ENCODE data around the gene MRPL21. TPM values are rescaled to one million over a fixed set of nuclear protein-coding genes. Genes with fewer than 3 reads are reported as not detected.

The MRPL21 gene
- polyA plus RNA-seq, 1 donor: 71.8 TPM

DNA sequence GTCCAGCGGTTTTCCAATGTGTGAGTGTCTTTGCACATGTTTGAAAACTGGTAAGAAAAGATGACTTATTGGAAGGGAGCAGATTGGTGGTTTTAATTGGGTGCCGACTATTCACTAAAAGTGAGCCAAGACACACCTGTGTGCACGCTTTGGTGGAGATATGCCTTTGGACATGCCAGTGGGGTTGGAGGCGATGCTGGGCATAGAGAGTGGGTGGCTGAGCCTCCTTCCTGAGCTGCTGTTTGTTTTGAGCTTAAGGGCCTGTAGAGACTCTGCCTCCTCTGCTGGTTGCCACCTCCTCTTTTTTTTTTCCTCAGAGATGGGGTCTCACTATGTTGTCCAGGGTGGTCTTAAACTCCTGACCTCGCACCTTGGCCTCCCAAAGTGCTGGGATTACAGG is 9.6 kb upstream of the MRPL21 start:
- no peaks in the 10 kb centered on the region for H3K4me1 ChIP-seq (ENCODE audit: control insufficient read depth, insufficient read depth, low read length)
- H3K4me3 ChIP-seq (ENCODE audit: low read length): no peak overlapping the region
- no peak overlapping the region for H3K27ac ChIP-seq (ENCODE audit: low read length)
- DNase-seq: no peak
- H3K27me3 ChIP-seq (ENCODE audit: control insufficient read depth, insufficient read depth, low read length): no peaks in the 10 kb centered on the region
- H3K9me3 ChIP-seq (ENCODE audit: control insufficient read depth, low read depth, low read length): no peaks in the 10 kb centered on the region
- no CpG with 5 or more reads among the region's 5 CpGs for WGBS (ENCODE audit: insufficient coverage, low lambda C conversion rate)
- H3K36me3 ChIP-seq (ENCODE audit: control insufficient read depth, insufficient read depth, low read length): peaks cover 77% of the 10 kb centered on the region

DNA sequence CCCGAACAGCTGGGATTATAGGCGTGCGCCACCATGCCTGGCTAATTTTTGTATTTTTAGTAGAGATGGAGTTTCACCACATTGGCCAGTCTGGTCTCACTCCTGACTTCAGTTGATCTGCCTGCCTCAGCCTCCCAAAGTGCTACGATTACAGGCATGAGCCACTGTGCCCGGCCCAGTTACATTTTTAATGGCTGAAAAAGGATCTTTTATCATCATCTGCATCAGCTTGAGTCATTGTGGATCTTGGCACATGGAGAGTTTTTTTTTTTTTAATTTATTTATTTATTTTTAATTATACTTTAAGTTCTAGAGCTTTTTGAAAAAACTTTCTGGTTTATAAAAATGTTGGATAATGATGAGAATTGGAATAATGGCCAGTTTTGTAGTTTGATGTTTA is 8.6 kb upstream of the MRPL21 start:
- H3K27ac ChIP-seq (ENCODE audit: low read length): no peak overlapping the region
- no peaks in the 10 kb centered on the region for H3K4me1 ChIP-seq (ENCODE audit: control insufficient read depth, insufficient read depth, low read length)
- H3K27me3 ChIP-seq (ENCODE audit: control insufficient read depth, insufficient read depth, low read length): no peaks in the 10 kb centered on the region
- H3K36me3 ChIP-seq (ENCODE audit: control insufficient read depth, insufficient read depth, low read length): peaks cover 73% of the 10 kb centered on the region
- no peaks in the 10 kb centered on the region for H3K9me3 ChIP-seq (ENCODE audit: control insufficient read depth, low read depth, low read length)
- no peak for DNase-seq
- no CpG with 5 or more reads among the region's 5 CpGs for WGBS (ENCODE audit: insufficient coverage, low lambda C conversion rate)
- H3K4me3 ChIP-seq (ENCODE audit: low read length): no peak overlapping the region

DNA sequence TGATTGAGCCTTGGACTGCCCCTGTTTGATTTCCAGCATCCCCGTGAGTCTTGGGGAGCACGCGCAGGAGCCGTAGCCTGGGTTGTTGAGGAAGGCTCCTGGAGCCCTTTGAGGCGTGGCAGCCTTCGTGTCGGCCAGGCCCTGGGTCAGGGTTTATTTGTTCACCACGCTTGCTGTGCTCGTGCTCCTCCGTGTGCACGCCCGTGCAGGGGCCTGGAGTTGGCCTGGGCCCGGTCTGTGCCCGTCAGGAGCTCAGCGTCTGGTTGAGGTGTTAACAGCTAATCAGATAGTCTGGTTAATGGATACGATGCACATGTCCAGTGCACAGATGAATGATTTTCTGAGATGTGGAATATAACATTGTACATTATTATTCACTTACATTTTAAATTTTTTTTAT is 8.1 kb upstream of the MRPL21 start:
- DNase-seq: no peak
- Histone ChIP-seq H3K27ac (ENCODE audit: low read length) (no peak overlapping the region), H3K9me3 (ENCODE audit: control insufficient read depth, low read depth, low read length) (no peaks in the 10 kb centered on the region), H3K4me1 (ENCODE audit: control insufficient read depth, insufficient read depth, low read length) (no peaks in the 10 kb centered on the region), H3K27me3 (ENCODE audit: control insufficient read depth, insufficient read depth, low read length) (no peaks in the 10 kb centered on the region), H3K4me3 (ENCODE audit: low read length) (no peak overlapping the region), H3K36me3 (ENCODE audit: control insufficient read depth, insufficient read depth, low read length) (peaks cover 77% of the 10 kb centered on the region)
- no CpG with 5 or more reads among the region's 16 CpGs for WGBS (ENCODE audit: insufficient coverage, low lambda C conversion rate)

DNA sequence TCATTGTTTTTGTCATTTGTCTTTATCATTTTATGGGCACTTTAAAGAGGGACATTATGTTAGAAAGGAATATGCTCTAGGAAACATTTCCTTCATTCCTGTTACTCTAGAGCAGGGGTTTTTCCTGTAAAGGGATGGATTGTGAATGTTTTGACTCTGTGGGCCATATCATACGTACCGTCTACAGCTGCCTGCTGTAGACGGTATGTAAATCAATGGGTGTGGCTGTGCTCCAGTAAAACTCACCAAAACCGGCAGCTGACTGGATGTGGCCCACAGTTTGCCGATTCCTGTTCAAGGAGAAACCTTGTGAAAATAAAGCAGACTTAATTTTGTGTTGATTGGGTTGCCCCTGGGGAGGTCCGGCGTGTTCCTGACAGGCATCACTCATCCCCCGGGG is 7.3 kb upstream of the MRPL21 start:
- Histone ChIP-seq H3K27ac (ENCODE audit: low read length) (no peak overlapping the region), H3K27me3 (ENCODE audit: control insufficient read depth, insufficient read depth, low read length) (no peaks in the 10 kb centered on the region), H3K36me3 (ENCODE audit: control insufficient read depth, insufficient read depth, low read length) (peaks cover 70% of the 10 kb centered on the region), H3K9me3 (ENCODE audit: control insufficient read depth, low read depth, low read length) (no peaks in the 10 kb centered on the region), H3K4me1 (ENCODE audit: control insufficient read depth, insufficient read depth, low read length) (no peaks in the 10 kb centered on the region), H3K4me3 (ENCODE audit: low read length) (no peak overlapping the region)
- no peak for DNase-seq
- no CpG with 5 or more reads among the region's 8 CpGs for WGBS (ENCODE audit: insufficient coverage, low lambda C conversion rate)

DNA sequence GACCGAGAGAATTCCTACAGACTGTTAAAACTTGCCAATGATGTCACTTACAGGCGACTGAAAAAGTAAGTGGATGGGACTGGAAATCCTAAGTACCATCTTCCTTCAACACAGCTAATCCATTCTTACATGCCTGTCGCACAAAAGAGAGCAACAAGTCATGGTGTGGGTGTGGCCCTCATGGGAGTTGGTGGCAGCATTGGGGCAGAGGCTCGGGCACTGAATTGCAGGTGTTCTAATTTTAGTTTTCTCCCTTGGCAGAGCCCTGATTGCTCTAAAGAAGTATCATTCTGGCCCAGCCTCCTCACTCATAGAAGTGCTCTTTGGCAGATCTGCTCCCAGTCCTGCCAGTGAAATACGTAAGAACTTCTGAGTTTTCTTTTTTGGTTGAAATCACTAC is 4.6 kb upstream of the MRPL21 start:
- H3K27me3 ChIP-seq (ENCODE audit: control insufficient read depth, insufficient read depth, low read length): no peaks in the 10 kb centered on the region
- H3K4me1 ChIP-seq (ENCODE audit: control insufficient read depth, insufficient read depth, low read length): peaks cover 6% of the 10 kb centered on the region
- 100% methylated on average over 1 of the region's 5 CpGs for WGBS (ENCODE audit: insufficient coverage, low lambda C conversion rate)
- no peak overlapping the region for H3K4me3 ChIP-seq (ENCODE audit: low read length)
- H3K9me3 ChIP-seq (ENCODE audit: control insufficient read depth, low read depth, low read length): no peaks in the 10 kb centered on the region
- no peak for DNase-seq
- no peak overlapping the region for H3K27ac ChIP-seq (ENCODE audit: low read length)
- H3K36me3 ChIP-seq (ENCODE audit: control insufficient read depth, insufficient read depth, low read length): peaks cover 45% of the 10 kb centered on the region

DNA sequence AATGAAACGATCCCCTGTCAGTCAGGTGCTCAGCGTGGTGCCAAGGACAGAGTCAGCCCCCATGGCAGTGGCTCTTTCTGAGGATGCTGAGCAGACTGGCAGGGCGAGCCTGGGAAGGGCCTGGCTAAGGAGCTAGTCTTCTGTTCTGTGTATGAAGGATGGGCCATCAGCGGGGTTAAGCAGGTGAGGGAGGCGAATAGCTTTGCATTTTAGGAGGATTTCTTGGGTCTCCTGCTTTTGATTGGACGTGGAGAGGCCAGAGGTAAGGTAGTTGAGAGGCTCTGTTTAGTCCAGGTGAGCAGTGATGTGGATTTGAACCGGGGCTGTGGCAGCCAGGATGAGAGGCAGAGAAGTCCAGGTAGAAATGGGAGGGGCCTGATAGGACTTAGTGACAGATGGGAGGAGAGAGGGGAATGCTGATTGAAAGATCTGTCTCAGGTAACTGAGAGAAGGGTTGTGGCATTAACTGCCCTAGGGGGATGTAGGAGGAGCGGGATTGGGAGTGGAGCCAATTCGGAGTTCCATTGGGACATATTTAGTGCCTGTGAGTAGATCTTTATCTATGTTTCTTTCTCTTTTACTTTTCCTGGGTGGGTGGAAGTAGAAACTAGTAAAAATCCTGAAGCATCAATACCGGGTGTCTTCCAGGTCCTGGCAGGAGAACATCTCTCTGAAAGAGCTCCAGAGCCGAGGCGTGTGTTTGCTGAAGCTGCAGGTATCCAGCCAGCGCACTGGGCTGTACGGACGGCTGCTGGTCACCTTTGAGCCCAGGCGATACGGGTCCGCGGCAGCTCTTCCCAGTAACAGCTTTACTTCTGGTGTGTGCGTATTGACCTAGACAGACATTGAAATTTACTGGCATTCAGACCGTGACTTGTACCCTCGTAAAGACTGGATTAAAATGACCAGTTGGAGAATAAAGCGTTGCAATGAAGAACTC is 2.1 kb upstream of the MRPL21 start:
- DNase-seq: no peak
- H3K4me1 ChIP-seq (ENCODE audit: control insufficient read depth, insufficient read depth, low read length): peaks cover 9% of the 10 kb centered on the region
- H3K27me3 ChIP-seq (ENCODE audit: control insufficient read depth, insufficient read depth, low read length): no peaks in the 10 kb centered on the region
- no peak overlapping the region for H3K27ac ChIP-seq (ENCODE audit: low read length)
- WGBS (ENCODE audit: insufficient coverage, low lambda C conversion rate): 80% methylated on average over 1 of the region's 23 CpGs
- H3K9me3 ChIP-seq (ENCODE audit: control insufficient read depth, low read depth, low read length): no peaks in the 10 kb centered on the region
- H3K36me3 ChIP-seq (ENCODE audit: control insufficient read depth, insufficient read depth, low read length): peaks cover 28% of the 10 kb centered on the region
- H3K4me3 ChIP-seq (ENCODE audit: low read length): no peak overlapping the region

DNA sequence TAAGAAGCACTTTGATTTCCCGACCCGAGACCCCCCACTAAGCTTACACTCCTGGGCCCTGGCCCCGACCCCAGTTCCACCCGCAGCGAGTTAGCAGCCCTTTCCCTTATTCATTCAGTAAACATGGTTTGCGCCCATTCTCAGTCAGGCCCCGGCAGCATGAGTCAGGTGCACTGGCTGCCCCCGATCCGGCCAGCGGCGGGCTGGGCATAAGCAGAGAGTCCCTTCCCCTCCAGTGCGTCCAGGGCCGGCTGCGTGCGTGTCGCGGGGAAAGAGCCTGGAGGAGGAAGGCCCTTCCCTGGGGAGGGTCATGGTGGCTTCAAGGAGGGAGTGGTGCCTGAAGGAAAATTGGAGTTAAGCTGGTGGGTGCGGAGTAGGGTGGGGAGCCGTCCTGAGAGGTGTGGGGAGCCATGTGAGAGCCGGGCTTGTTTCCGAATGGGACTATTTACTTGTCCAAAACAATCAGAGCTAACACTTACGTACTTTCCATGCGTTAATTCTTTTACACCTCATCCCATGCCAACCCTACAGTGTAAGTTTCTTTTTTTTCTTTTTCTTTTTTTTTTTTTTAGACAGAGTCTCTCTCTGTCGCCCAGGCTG is 716 bp upstream of the MRPL21 start:
- H3K27ac ChIP-seq (ENCODE audit: low read length): peak overlapping the region; percentile 70
- H3K9me3 ChIP-seq (ENCODE audit: control insufficient read depth, low read depth, low read length): no peaks in the 10 kb centered on the region
- peaks cover 23% of the 10 kb centered on the region for H3K36me3 ChIP-seq (ENCODE audit: control insufficient read depth, insufficient read depth, low read length)
- DNase-seq: peak in 1 of 2 donors; percentile 56
- H3K4me3 ChIP-seq (ENCODE audit: low read length): peak overlapping the region; percentile 82
- H3K4me1 ChIP-seq (ENCODE audit: control insufficient read depth, insufficient read depth, low read length): peaks cover 9% of the 10 kb centered on the region
- 0% methylated on average over 1 of the region's 24 CpGs for WGBS (ENCODE audit: insufficient coverage, low lambda C conversion rate)
- no peaks in the 10 kb centered on the region for H3K27me3 ChIP-seq (ENCODE audit: control insufficient read depth, insufficient read depth, low read length)

DNA sequence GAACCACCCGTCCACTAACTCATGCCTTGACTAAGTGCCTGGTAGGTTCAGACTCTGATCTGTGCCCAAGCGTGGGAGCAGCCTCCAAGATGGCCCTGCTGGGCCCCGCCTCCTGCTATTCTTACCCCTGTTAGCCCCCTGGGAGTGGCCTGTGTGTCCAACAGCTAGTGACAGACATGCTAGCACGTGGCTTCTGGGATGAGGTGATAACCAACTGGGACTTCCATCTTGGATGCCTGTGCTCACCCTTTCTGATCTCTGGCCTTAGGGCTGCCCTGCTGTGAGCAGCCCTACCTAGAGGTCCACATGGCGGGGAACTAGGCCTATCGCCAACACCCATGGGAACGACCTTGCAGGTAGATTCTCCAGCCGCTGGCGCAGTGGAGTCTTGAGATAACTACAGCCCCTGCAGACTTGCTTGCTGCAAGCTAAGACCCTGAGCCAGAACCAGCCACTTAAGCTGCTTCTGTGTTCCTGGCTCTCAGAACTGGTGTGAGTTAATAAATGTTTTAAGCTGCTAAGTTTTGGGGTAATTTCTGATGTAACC is 2.7 kb downstream of the MRPL21 start:
- Histone ChIP-seq H3K4me1 (ENCODE audit: control insufficient read depth, insufficient read depth, low read length) (peaks cover 9% of the 10 kb centered on the region), H3K4me3 (ENCODE audit: low read length) (no peak overlapping the region), H3K27me3 (ENCODE audit: control insufficient read depth, insufficient read depth, low read length) (no peaks in the 10 kb centered on the region), H3K9me3 (ENCODE audit: control insufficient read depth, low read depth, low read length) (no peaks in the 10 kb centered on the region), H3K27ac (ENCODE audit: low read length) (no peak overlapping the region), H3K36me3 (ENCODE audit: control insufficient read depth, insufficient read depth, low read length) (peaks cover 39% of the 10 kb centered on the region)
- WGBS (ENCODE audit: insufficient coverage, low lambda C conversion rate): no CpG with 5 or more reads among the region's 9 CpGs
- DNase-seq: no peak

DNA sequence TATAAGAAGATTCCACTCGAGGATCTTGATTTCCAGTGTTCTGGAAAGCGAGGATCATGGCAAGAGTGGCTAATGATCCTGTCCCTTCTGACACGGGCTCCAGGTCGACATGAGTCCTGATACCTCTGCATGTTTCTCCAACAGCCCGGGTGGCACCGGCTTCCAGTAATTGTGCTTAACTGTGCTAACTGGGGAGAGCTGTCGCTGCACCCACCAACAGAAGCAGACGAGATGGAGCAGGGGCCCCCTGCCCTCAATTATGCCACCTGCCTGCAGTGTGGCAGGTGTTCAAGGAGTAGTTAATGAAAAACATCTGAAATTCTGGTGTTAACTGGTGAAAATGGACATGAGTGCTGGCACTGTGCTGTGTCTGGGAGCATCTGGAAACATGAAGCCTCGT is 6.2 kb downstream of the MRPL21 start:
- WGBS (ENCODE audit: insufficient coverage, low lambda C conversion rate): no CpG with 5 or more reads among the region's 9 CpGs
- no peak overlapping the region for H3K27ac ChIP-seq (ENCODE audit: low read length)
- H3K4me1 ChIP-seq (ENCODE audit: control insufficient read depth, insufficient read depth, low read length): no peaks in the 10 kb centered on the region
- H3K27me3 ChIP-seq (ENCODE audit: control insufficient read depth, insufficient read depth, low read length): no peaks in the 10 kb centered on the region
- H3K4me3 ChIP-seq (ENCODE audit: low read length): no peak overlapping the region
- H3K9me3 ChIP-seq (ENCODE audit: control insufficient read depth, low read depth, low read length): no peaks in the 10 kb centered on the region
- peaks cover 58% of the 10 kb centered on the region for H3K36me3 ChIP-seq (ENCODE audit: control insufficient read depth, insufficient read depth, low read length)
- DNase-seq: no peak

DNA sequence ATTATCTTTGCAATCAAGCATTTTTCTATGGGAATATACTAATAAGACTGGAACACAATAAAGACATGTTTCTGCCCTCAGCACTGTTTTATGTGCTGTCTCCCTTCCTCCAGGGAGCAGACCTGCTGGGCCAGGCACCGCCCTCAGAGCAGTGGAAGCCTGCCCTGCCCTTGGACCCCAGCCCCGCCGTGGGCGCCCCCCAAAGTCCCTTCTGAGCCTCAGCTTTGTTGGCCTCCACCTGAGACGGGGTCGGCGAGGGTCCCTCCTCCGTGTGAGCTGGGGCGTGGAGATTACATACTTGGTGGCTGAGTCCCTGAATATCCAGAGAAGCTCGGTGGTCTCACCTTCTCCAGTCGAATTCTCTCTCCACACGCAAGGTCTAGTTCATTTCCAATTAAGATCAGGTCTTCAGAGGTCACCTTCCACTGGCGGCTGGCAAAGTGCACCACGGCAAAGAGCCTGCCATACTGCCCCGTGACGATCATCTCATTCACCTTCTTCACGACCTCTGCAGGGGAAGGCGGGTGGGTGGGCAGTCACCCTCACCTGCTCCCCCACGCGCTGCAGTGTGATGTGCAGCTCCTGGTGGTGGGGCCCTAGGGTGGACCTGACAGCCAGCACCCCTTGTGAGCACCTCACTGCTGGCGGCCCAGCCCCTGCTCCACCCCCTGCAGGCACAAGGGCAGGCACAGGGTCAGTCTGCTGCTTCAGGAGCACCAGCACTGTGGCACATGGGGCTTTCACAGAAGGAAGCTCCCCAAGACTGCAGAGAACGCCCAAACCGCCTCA is 7.3 kb downstream of the MRPL21 start:
- no peaks in the 10 kb centered on the region for H3K27me3 ChIP-seq (ENCODE audit: control insufficient read depth, insufficient read depth, low read length)
- H3K9me3 ChIP-seq (ENCODE audit: control insufficient read depth, low read depth, low read length): no peaks in the 10 kb centered on the region
- peaks cover 64% of the 10 kb centered on the region for H3K36me3 ChIP-seq (ENCODE audit: control insufficient read depth, insufficient read depth, low read length)
- H3K4me1 ChIP-seq (ENCODE audit: control insufficient read depth, insufficient read depth, low read length): no peaks in the 10 kb centered on the region
- WGBS (ENCODE audit: insufficient coverage, low lambda C conversion rate): no CpG with 5 or more reads among the region's 23 CpGs
- no peak for DNase-seq
- H3K27ac ChIP-seq (ENCODE audit: low read length): no peak overlapping the region
- no peak overlapping the region for H3K4me3 ChIP-seq (ENCODE audit: low read length)

Measured in large intestine (tissue), 3 donors.